OCI-LY3 (cell line): Measurements from ENCODE around the gene NBR1.

ENCODE experiments used
- EZH2phosphoT487 ChIP-seq: fragments of 200-600 bp; shearing (Covaris generic); IDR thresholded peaks from 2 replicates; pipeline ENCODE4 v1.6.1; 2018; ENCODE audit warnings: antibody characterized with exemption, mixed run types, low read depth
- TF ChIP-seq, protein P1 (sequence below): fragments of 200-600, 300-600 bp; sonication (generic); IDR thresholded peaks from 2 replicates; pipeline ENCODE4 v1.5.1; 2014; ENCODE audit warnings: antibody characterized with exemption, low read length, low read depth

DNA sequence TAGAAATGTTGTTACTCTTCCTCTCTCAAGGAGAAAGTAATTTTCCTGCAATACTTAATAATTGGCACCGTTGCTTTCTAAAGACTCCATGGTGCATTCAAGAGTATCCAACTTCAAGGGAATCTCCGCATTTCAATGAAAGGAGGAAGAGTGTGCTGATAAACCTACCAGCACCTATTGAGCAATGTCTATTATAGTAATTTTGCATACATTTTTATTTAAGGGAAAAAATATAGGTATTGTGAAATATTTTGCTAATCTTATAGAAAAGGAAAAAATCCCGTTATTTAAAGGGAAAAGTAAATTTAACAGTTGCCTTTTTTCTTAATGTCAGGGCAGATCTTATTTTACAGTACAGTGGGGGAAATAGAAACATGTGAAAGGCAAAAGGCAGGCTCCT is 39.6 kb downstream of the NBR1 start:
- TF ChIP-seq, protein P1, sequence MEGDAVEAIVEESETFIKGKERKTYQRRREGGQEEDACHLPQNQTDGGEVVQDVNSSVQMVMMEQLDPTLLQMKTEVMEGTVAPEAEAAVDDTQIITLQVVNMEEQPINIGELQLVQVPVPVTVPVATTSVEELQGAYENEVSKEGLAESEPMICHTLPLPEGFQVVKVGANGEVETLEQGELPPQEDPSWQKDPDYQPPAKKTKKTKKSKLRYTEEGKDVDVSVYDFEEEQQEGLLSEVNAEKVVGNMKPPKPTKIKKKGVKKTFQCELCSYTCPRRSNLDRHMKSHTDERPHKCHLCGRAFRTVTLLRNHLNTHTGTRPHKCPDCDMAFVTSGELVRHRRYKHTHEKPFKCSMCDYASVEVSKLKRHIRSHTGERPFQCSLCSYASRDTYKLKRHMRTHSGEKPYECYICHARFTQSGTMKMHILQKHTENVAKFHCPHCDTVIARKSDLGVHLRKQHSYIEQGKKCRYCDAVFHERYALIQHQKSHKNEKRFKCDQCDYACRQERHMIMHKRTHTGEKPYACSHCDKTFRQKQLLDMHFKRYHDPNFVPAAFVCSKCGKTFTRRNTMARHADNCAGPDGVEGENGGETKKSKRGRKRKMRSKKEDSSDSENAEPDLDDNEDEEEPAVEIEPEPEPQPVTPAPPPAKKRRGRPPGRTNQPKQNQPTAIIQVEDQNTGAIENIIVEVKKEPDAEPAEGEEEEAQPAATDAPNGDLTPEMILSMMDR = no peak
- no peak for TF ChIP-seq EZH2phosphoT487
